ENCODE results near the gene PTPRN2. TPM values are rescaled to one million over a fixed set of nuclear protein-coding genes. Genes with fewer than 3 reads are reported as not detected.
A peak's percentile ranks its signal among the peaks of the same experiment; 100 is the strongest.

The PTPRN2 gene
- total and polyA plus RNA-seq, 7 donors, result 3.2 to 7.1 (median 5.5) TPM

DNA sequence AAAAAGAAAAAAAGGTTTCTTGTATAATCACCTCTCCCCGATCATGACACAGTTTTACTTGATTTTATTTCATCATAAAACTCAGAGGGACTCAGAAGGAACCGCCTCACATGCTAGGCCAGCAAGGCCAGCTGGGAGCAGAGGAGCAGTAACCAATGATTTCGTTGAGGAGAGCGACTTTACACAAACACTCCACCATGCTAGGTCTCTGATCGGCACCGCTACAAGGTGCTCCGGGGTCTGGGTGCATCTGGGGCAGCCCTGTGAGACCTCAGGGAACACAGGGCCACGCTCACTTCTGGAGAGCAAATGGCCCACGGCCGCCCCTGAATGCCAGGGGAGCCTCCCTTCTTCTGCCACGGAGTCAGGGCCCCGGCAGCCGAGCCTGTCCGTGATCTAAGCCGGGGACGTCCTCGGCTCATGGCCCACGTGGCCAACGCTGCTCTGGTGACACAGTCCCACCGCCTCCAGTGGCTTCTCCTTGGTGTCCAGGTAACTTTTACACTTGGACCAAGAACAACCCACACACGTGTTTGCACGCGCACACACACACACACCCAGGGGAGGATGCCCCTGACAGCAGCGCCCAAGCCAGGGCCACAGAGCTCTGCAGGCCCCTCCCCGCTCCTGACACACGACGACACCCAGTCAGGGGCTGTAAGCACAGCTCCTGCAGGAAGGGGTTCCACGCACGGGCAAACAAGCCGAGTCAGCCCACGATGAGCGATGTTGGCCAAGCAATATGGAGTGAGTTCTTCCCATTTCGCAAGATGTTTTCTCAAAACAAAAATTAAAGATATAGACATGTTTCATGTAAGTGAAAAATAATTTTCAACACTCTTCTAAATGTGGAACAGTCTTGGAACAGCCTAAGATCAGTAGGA, 918.5 kb downstream of the PTPRN2 start:
- Histone ChIP-seq H3K27me3 (peaks cover 0 to 12% (median 0%) of the 10 kb centered on the region in 3 donors), H3K9me3 (no peaks in the 10 kb centered on the region), H3K36me3 (no peaks in the 10 kb centered on the region), H3K27ac (no peak overlapping the region), H3K4me3 (no peak overlapping the region), H3K4me1 (no peaks in the 10 kb centered on the region)
- WGBS, 2 donors, result 74 to 83% methylated on average over 33 of the region's 33 CpGs
- intact Hi-C loops (cut with DNase I), result no loop called here
- DNase-seq, result peak; percentile 50
- no peak for TF ChIP-seq POLR2AphosphoS5 (IDR thresholded peaks at IDR 0.05)
- TF ChIP-seq EP300 (IDR thresholded peaks at IDR 0.05), result no peak
- TF ChIP-seq, protein P1, sequence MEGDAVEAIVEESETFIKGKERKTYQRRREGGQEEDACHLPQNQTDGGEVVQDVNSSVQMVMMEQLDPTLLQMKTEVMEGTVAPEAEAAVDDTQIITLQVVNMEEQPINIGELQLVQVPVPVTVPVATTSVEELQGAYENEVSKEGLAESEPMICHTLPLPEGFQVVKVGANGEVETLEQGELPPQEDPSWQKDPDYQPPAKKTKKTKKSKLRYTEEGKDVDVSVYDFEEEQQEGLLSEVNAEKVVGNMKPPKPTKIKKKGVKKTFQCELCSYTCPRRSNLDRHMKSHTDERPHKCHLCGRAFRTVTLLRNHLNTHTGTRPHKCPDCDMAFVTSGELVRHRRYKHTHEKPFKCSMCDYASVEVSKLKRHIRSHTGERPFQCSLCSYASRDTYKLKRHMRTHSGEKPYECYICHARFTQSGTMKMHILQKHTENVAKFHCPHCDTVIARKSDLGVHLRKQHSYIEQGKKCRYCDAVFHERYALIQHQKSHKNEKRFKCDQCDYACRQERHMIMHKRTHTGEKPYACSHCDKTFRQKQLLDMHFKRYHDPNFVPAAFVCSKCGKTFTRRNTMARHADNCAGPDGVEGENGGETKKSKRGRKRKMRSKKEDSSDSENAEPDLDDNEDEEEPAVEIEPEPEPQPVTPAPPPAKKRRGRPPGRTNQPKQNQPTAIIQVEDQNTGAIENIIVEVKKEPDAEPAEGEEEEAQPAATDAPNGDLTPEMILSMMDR (IDR thresholded peaks at IDR 0.05), result no peak
- no peak for TF ChIP-seq POLR2A (IDR thresholded peaks at IDR 0.05)

DNA sequence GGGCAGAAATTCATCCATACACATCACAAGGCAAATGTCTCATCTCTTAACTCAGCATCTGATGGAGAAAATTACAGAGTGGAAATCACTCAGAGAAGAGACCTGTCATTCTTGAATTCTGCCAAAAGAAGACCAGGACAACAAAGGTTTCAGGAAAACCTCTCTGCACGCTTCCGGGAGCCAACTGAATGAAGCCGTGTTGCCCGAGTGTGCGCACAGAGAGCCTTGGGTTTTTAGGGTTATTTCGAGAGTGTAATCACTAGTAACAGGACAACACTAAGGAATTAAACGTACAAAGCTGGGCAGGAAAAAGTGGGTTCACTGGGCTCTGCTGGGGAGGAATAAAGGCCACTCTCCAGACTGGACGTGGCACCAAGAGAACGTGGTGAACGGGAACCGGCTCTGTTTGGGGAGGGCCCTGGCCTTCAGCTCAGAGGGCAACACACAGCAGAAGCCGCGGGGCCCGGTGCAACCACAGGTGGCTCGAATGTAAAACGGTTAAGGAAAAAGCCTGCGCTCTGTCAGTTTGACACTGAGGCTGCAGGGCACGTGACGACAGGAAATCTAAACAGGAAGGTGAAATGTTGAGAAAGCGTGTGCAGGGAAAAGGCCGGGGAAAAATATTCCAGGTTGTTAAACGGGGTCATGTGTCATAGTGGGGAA, 919.3 kb downstream of the PTPRN2 start:
- intact Hi-C loops (cut with DNase I), result no loop called here
- peak; percentile 72 for DNase-seq
- Histone ChIP-seq H3K4me3 (no peak overlapping the region), H3K4me1 (peaks cover 0 to 3% (median under 1%) of the 10 kb centered on the region in 4 donors), H3K27ac (no peak overlapping the region), H3K27me3 (peaks cover 0 to 12% (median 0%) of the 10 kb centered on the region in 3 donors), H3K9me3 (no peaks in the 10 kb centered on the region), H3K36me3 (no peaks in the 10 kb centered on the region)
- TF ChIP-seq, protein P1 (IDR thresholded peaks at IDR 0.05), result no peak
- TF ChIP-seq POLR2AphosphoS5 (IDR thresholded peaks at IDR 0.05), result peak in 1 of 4 donors; percentile 21
- WGBS, 2 donors, result 42 to 59% methylated on average over 22 of the region's 22 CpGs

DNA sequence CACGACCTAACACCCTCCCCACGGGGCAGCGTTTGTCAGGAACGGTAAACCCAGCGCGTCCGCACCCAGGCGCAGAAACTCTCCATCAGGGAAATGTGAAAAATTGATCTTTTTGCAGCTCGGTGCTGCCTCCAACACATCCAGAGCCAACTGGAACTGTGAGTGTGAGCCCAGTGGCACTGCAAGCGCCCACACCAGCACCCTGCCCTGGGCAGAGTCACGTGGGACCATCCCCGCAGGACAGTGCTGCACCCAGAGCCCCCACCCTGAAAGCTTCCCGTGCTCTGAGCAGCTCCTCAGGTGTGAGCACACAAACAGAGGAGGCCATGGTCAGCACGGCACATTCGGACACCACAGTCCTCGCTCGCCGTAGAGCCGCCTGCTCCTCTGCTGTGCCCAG, 919.9 kb downstream of the PTPRN2 start:
- Histone ChIP-seq H3K4me3 (no peak overlapping the region), H3K27ac (no peak overlapping the region), H3K4me1 (peaks cover 0 to 9% (median 3%) of the 10 kb centered on the region in 4 donors), H3K36me3 (no peaks in the 10 kb centered on the region), H3K27me3 (peaks cover 0 to 16% (median 0%) of the 10 kb centered on the region in 3 donors), H3K9me3 (no peaks in the 10 kb centered on the region)
- peak; percentile 32 for DNase-seq
- 84 to 91% methylated on average over 19 of the region's 19 CpGs for WGBS, 2 donors
- TF ChIP-seq POLR2AphosphoS5 (IDR thresholded peaks at IDR 0.05), result no peak
- TF ChIP-seq, protein P1 (IDR thresholded peaks at IDR 0.05), result no peak
- TF ChIP-seq EP300 (IDR thresholded peaks at IDR 0.05), result no peak
- intact Hi-C loops (cut with DNase I), result no loop called here

DNA sequence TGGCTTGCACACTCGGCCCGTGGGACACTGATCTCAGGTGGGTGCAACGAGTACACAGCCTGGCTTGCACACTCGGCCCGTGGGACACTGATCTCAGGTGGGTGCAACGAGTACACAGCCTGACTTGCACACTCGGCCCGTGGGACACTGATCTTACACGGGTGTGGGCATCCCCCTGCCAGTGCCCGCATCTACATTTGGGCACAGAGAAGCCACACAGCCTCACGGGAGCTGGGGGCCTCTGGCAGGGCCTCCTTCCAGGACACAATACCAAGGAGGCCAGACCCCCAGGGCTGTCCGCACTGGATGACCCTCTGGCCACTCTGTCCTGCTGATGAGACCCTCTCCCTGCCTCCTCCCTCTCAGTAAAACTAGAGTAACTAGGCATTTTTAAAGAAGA, 920.4 kb downstream of the PTPRN2 start:
- Histone ChIP-seq H3K27ac (no peak overlapping the region), H3K36me3 (no peaks in the 10 kb centered on the region), H3K4me1 (peaks cover 0 to 9% (median 3%) of the 10 kb centered on the region in 4 donors), H3K4me3 (no peak overlapping the region), H3K27me3 (peaks cover 0 to 16% (median 0%) of the 10 kb centered on the region in 3 donors), H3K9me3 (no peaks in the 10 kb centered on the region)
- peak; percentile 54 for DNase-seq
- WGBS, 2 donors, result 82 to 85% methylated on average over 12 of the region's 12 CpGs
- intact Hi-C loops (cut with DNase I), result no loop called here
- no peak for TF ChIP-seq EP300 (IDR thresholded peaks at IDR 0.05)
- TF ChIP-seq POLR2AphosphoS5 (IDR thresholded peaks at IDR 0.05), result no peak
- TF ChIP-seq, protein P1 (IDR thresholded peaks at IDR 0.05), result no peak
- TF ChIP-seq POLR2A (IDR thresholded peaks at IDR 0.05), result no peak

Data from sigmoid colon (tissue), 7 donors.